Retinal pigment epithelial cell (primary cell): ENCODE measurements around the gene NSUN6.

Experiments used
- DNase-seq: peaks from one replicate; pipeline ENCODE4 v3.0.0-alpha.2; 2010; ENCODE audit warnings: low read depth
- H3K4me3 ChIP-seq: 2 replicates; pipeline ENCODE4 v1.5.1; 2011; ENCODE audit warnings: mild to moderate bottlenecking, low read length, control low read depth, moderate library complexity
- CTCF ChIP-seq: conservative IDR thresholded peaks from 2 replicates; pipeline ENCODE4 v1.5.1; 2011; ENCODE audit warnings: low read depth, low read length, control low read depth, inconsistent platforms

The NSUN6 gene

DNA sequence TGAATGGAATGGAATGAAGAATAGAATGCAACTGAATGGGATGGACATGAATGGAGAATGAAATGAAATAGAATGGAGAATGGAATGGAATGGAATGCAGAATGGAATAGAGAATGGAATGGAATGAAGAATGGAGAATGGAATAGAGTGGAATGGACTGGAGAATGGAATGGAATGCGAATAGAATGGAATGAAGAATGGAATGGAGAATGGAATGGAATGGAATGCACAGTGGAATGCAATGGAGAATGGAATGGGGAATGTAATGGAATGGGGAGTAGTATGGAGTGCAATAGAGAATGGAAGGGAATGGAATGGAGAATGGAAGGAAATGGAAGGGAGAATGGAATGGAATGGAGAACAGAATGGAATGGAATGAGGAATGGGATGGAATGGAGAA, 93.4 kb downstream of the NSUN6 start:
- TF ChIP-seq CTCF, result no peak
- no peak overlapping the region for H3K4me3 ChIP-seq
- DNase-seq, result no peak

GRCh38 chr10:18556522-18557147, 94.8 kb downstream of the NSUN6 start:
- no peak for TF ChIP-seq CTCF
- no peak for DNase-seq
- no peak overlapping the region for H3K4me3 ChIP-seq

DNA sequence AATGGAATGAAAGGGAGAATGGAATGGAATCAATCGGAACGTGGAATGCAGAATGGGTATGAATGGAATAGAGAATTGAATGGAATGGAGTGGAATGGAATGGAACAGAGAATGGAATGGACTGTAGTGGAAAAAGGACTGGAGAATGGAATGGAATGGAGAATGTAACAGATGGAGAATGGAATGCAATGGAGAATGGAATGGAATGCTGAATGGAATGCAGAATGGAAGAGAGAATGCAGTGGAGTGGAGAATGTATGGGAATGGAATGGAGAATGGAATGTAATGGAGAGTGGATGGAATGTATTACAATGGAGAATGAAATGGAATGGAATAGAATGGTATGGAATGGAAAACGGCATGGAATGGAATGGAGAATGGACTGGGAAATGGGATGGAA, 96.9 kb downstream of the NSUN6 start:
- no peak for TF ChIP-seq CTCF
- no peak overlapping the region for H3K4me3 ChIP-seq
- DNase-seq, result no peak

GRCh38 chr10:18551473-18551872, 99.9 kb downstream of the NSUN6 start:
- DNase-seq, result no peak
- no peak for TF ChIP-seq CTCF
- H3K4me3 ChIP-seq, result no peak overlapping the region

DNA sequence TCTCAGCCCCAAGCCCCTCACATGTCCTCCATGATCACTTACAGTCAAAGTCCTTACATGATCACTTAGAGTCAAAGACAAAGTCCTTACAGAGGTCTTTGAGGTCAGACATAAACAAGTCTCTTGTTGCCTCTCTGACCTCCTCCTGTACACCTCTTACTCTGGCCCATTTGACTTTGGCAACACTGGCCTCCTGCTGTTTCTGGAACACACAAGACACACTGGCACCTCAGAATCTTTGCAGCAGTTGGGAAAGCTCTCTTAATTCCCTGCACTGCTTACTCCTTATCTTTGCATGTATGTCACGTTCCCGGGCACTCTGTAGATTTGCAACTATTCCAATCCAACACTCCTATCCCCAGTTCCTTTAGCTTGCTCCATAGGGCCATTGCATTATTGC, 102.3 kb downstream of the NSUN6 start:
- H3K4me3 ChIP-seq, result no peak overlapping the region
- DNase-seq, result no peak
- no peak for TF ChIP-seq CTCF

DNA sequence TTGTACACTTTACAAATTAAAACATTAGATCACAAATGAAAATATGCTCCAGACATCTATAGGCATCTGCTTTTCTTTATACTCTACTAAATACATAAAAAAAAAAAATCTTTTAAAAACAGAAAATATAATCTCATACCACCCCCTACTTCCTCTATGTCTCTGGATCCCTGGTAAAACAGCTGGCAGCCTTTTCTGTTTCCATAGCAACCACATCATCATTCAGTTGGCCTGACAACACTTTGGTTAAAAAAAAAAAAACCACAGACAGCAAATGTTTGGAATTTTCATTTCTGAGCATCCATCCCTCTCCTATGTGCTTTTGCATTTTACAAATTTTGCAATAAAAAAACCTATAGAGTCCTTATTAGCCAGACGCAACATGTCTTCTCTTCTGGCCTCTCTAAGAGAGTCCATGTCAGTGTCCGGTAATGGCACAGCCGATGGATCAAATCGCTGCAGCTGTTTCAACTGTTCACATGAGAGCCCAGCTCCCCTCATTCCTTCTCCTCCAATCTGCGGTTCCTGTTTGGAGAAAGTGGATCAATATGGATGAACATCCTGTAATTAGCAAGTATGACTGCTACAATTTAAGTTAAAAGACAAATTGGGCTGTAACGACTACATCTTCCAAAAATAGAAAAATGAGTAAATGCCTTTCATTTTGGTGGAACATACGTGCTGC, 105.6 kb downstream of the NSUN6 start:
- TF ChIP-seq CTCF, result no peak
- no peak overlapping the region for H3K4me3 ChIP-seq
- DNase-seq, result no peak

- TF ChIP-seq CTCF, result no peak
- DNase-seq, result no peak
- H3K4me3 ChIP-seq, result no peak overlapping the region
Observed at GRCh38 chr10:18542832-18543231, 108.6 kb downstream of the NSUN6 start.
